SK-N-SH (cell line): ENCODE measurements around the gene URAD.

ENCODE experiments used
- CTCF ChIP-seq: fragments of 200-600 bp; sonication (generic); IDR thresholded peaks from 2 replicates; pipeline ENCODE4 v1.6.1; 2017; ENCODE audit warnings: antibody characterized with exemption, mild to moderate bottlenecking, moderate library complexity
- EP300 ChIP-seq, 2 experiments: IDR thresholded peaks; 2 replicates each; pipeline versions ENCODE4 v1.4.0 to v1.6.1; 2012; ENCODE audit warnings: borderline replicate concordance in 1 of 2, low read depth in 1 of 2, low read length in 1 of 2
- GABPA ChIP-seq: IDR thresholded peaks from 2 replicates; pipeline ENCODE4 v1.4.0; 2012; ENCODE audit warnings: low read depth, mild to moderate bottlenecking
- JUND ChIP-seq: IDR thresholded peaks from 2 replicates; pipeline ENCODE4 v1.4.0; 2012
- MXI1 ChIP-seq: IDR thresholded peaks from 2 replicates; pipeline ENCODE4 v1.6.1; 2012; ENCODE audit warnings: mild to moderate bottlenecking, low read depth, low read length, improper control_type of control experiment
- NRF1 ChIP-seq: IDR thresholded peaks from 2 replicates; pipeline ENCODE4 v1.6.1; 2012; ENCODE audit warnings: low read depth, mild to moderate bottlenecking, low read length
- RXRA ChIP-seq: IDR thresholded peaks from 2 replicates; pipeline ENCODE4 v1.4.0; 2012; ENCODE audit warnings: low read depth, mild to moderate bottlenecking, borderline replicate concordance
- SIN3A ChIP-seq: IDR thresholded peaks from 2 replicates; pipeline ENCODE4 v1.6.1; 2012; ENCODE audit warnings: low read depth, mild to moderate bottlenecking, low read length, moderate library complexity, borderline replicate concordance
- SMC3 ChIP-seq: IDR thresholded peaks from 2 replicates; pipeline ENCODE4 v1.6.1; 2012; ENCODE audit warnings: low read depth, low read length, improper control_type of control experiment
- USF2 ChIP-seq: fragments of 150-350 bp; IDR thresholded peaks from 2 replicates; pipeline ENCODE4 v1.6.1; 2017; ENCODE audit warnings: antibody characterized with exemption, low read length, low read depth, borderline replicate concordance
- YY1 ChIP-seq: IDR thresholded peaks from 2 replicates; pipeline ENCODE4 v1.4.0; 2012; ENCODE audit warnings: low read depth, mild to moderate bottlenecking
- TF ChIP-seq, protein P1 (sequence below): IDR thresholded peaks from 2 replicates; pipeline ENCODE4 v1.6.1; 2012; ENCODE audit warnings: mild to moderate bottlenecking, low read depth, low read length, moderate library complexity
- TF ChIP-seq, protein P2 (sequence below): IDR thresholded peaks from 2 replicates; pipeline ENCODE4 v1.4.0; 2012; ENCODE audit warnings: low read depth
- TF ChIP-seq, protein P3 (sequence below): IDR thresholded peaks from 2 replicates; pipeline ENCODE4 v1.4.0; 2012; ENCODE audit warnings: low read depth, borderline replicate concordance

DNA sequence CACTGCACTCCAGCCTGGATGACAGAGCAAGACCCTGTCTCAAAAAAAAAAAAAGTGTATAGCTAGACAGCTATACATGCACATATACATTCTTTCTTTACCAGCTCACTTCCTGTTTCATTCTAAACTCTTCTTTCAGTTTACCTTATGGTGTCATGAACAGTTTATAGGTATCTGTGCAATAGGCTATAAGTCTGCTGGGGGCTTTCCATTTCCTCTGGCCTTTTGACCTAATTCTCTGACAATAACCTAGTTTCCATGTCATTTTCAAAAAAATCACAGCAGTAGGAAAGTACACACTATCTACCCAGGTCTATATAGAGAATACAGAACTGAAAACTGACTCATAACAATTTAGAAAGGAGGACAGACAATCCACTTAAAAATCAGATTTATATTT lies 24.4 kb upstream of the URAD start:
- no peak for TF ChIP-seq CTCF
- no peak for TF ChIP-seq MXI1
- no peak for TF ChIP-seq GABPA
- TF ChIP-seq NRF1 = no peak
- TF ChIP-seq, protein P1, sequence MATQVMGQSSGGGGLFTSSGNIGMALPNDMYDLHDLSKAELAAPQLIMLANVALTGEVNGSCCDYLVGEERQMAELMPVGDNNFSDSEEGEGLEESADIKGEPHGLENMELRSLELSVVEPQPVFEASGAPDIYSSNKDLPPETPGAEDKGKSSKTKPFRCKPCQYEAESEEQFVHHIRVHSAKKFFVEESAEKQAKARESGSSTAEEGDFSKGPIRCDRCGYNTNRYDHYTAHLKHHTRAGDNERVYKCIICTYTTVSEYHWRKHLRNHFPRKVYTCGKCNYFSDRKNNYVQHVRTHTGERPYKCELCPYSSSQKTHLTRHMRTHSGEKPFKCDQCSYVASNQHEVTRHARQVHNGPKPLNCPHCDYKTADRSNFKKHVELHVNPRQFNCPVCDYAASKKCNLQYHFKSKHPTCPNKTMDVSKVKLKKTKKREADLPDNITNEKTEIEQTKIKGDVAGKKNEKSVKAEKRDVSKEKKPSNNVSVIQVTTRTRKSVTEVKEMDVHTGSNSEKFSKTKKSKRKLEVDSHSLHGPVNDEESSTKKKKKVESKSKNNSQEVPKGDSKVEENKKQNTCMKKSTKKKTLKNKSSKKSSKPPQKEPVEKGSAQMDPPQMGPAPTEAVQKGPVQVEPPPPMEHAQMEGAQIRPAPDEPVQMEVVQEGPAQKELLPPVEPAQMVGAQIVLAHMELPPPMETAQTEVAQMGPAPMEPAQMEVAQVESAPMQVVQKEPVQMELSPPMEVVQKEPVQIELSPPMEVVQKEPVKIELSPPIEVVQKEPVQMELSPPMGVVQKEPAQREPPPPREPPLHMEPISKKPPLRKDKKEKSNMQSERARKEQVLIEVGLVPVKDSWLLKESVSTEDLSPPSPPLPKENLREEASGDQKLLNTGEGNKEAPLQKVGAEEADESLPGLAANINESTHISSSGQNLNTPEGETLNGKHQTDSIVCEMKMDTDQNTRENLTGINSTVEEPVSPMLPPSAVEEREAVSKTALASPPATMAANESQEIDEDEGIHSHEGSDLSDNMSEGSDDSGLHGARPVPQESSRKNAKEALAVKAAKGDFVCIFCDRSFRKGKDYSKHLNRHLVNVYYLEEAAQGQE = no peak
- TF ChIP-seq JUND = no peak
- TF ChIP-seq SMC3 = no peak
- TF ChIP-seq RXRA = no peak
- no peak for TF ChIP-seq SIN3A
- TF ChIP-seq, protein P2, sequence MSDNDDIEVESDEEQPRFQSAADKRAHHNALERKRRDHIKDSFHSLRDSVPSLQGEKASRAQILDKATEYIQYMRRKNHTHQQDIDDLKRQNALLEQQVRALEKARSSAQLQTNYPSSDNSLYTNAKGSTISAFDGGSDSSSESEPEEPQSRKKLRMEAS = no peak
- no peak for TF ChIP-seq USF2
- TF ChIP-seq, protein P3, sequence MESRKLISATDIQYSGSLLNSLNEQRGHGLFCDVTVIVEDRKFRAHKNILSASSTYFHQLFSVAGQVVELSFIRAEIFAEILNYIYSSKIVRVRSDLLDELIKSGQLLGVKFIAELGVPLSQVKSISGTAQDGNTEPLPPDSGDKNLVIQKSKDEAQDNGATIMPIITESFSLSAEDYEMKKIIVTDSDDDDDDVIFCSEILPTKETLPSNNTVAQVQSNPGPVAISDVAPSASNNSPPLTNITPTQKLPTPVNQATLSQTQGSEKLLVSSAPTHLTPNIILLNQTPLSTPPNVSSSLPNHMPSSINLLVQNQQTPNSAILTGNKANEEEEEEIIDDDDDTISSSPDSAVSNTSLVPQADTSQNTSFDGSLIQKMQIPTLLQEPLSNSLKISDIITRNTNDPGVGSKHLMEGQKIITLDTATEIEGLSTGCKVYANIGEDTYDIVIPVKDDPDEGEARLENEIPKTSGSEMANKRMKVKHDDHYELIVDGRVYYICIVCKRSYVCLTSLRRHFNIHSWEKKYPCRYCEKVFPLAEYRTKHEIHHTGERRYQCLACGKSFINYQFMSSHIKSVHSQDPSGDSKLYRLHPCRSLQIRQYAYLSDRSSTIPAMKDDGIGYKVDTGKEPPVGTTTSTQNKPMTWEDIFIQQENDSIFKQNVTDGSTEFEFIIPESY = no peak
- TF ChIP-seq EP300 (IDR thresholded peaks at IDR 0.05; ENCODE audit: borderline replicate concordance in 1 of 2, low read depth in 1 of 2, low read length in 1 of 2) = no peak
- no peak for TF ChIP-seq YY1
